Measurements from ENCODE around the gene PI16.

The PI16 gene

DNA sequence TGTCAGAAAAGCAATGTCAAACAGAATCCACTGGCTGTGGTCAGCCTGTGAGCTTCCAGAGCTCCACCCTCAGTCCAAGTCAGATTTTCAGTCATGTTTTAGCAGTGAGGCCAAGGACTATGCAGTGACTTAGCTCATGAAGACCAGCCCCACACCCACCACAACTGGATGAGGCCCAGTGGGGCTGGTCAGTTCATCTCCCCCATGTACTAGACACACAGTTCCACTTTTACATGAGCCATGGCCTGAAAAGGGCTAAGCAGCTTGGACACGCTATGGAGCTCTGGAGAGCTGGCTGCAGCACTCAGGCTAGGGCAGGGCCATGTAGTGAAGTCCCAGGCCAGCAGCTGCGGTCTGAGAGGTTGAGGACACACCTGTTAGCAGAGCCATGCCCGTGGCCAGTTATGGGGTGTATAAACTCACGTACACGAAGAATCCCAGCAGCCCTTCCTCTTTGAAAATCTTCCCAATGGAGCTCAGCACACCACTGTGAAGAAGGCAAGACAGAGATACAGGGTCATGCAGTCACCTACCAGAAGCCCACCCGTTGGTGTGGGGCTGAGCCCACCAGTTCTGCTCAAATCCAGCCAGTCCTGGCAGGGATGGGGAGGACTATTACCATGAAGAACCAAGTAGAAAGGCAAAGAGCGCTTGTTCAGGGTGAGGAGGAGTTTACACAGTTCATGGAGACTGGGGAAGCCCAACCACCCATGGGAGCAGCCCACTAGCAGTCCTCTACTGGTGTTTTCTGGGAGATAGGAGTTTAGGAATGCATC is 20.9 kb downstream of the PI16 start:
- no peak overlapping the region for H3K4me3 ChIP-seq (replicated peaks in 1 of 2; ENCODE audit: low read depth in 2 of 2, low read length in 2 of 2)
- TF ChIP-seq, protein P1, sequence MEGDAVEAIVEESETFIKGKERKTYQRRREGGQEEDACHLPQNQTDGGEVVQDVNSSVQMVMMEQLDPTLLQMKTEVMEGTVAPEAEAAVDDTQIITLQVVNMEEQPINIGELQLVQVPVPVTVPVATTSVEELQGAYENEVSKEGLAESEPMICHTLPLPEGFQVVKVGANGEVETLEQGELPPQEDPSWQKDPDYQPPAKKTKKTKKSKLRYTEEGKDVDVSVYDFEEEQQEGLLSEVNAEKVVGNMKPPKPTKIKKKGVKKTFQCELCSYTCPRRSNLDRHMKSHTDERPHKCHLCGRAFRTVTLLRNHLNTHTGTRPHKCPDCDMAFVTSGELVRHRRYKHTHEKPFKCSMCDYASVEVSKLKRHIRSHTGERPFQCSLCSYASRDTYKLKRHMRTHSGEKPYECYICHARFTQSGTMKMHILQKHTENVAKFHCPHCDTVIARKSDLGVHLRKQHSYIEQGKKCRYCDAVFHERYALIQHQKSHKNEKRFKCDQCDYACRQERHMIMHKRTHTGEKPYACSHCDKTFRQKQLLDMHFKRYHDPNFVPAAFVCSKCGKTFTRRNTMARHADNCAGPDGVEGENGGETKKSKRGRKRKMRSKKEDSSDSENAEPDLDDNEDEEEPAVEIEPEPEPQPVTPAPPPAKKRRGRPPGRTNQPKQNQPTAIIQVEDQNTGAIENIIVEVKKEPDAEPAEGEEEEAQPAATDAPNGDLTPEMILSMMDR (IDR thresholded peaks at IDR 0.05; ENCODE audit: low read depth, low read length), result no peak
- no peak for DNase-seq (ENCODE audit: low read depth in 2 of 2)

DNA sequence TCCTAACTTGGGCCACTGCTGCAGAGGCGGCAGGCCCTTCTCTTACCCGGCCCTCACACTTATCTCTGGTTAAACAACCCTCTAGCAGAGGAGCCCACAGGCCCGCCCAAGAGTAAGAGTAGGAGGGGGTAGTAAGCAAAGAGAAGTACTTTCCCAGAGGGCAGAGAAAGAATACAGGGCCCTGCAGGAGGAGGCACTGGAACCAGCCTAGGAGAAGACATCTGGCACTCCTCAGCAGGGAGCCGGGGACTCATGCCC is 21.4 kb downstream of the PI16 start:
- TF ChIP-seq, protein P1 (IDR thresholded peaks at IDR 0.05; ENCODE audit: low read depth, low read length), result no peak
- no peak overlapping the region for H3K4me3 ChIP-seq (replicated peaks in 1 of 2; ENCODE audit: low read depth in 2 of 2, low read length in 2 of 2)
- no peak for DNase-seq (ENCODE audit: low read depth in 2 of 2)

DNA sequence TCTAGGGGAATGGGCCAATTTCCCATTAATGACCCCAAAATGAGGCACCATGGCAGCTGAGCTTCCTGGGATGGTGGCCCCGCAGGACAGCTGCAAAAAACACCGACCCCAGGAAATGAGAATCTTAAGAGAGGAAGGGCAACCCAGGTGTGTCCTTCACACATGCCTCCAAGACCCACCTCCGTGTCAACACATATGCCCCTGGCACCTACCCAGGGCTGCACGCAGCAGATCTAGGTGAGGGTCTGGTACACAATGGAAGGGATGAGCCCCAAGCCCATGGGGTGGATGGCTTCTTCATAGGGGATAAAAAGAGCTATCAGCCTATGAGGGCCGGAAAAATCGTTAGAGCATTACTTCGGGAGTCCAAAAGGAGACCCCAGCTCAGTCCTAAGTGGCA is 22.0 kb downstream of the PI16 start:
- DNase-seq (ENCODE audit: low read depth in 2 of 2), result no peak
- TF ChIP-seq, protein P1 (IDR thresholded peaks at IDR 0.05; ENCODE audit: low read depth, low read length), result no peak
- H3K4me3 ChIP-seq (replicated peaks in 1 of 2; ENCODE audit: low read depth in 2 of 2, low read length in 2 of 2), result no peak overlapping the region

DNA sequence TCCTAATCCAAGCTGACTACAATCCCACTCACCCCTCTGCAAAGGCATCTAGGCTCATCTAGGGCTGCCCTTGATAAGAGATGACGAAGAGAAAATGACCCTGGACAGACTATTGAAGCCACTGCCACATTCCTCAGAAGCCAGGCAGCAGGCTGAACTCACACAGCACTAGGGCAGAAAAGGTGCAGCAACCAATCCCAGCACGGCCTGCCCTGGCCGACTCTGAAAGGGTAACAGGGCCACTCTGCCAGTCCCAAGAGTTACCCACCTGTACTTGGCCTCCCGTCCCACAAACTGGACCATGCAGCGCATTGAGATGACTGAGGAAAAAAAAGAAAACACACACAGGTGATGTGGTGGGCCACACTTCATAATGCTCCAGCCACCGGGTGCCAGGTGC is 22.4 kb downstream of the PI16 start:
- DNase-seq (ENCODE audit: low read depth in 2 of 2), result no peak
- H3K4me3 ChIP-seq (replicated peaks in 1 of 2; ENCODE audit: low read depth in 2 of 2, low read length in 2 of 2), result no peak overlapping the region
- TF ChIP-seq, protein P1 (IDR thresholded peaks at IDR 0.05; ENCODE audit: low read depth, low read length), result no peak

DNA sequence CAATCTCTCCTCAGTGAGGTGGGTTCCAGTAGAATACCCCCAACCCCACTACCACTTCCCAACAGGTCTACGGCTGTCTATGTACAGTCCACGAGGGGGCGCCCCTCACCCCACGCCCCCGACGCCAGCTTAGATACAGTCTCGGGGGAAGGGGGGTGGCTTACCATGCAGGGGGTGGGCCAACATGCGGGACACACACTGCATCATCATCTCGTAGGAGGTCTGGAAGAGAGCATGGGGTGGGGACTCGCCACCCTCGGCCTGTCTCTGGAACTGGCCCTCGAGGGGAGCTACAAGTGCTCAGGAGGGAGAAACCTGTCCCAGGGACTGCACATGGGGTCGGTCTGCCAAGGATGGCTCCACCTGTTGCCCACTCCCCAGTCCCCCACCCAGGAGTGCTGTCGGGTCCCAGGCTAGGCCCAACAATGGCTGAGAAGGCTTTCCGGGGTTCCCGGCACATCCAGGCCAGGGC is 23.0 kb downstream of the PI16 start:
- peak in 1 of 2 donors; percentile 25 for DNase-seq (ENCODE audit: low read depth in 2 of 2)
- TF ChIP-seq, protein P1 (IDR thresholded peaks at IDR 0.05; ENCODE audit: low read depth, low read length), result peak; percentile 53

DNA sequence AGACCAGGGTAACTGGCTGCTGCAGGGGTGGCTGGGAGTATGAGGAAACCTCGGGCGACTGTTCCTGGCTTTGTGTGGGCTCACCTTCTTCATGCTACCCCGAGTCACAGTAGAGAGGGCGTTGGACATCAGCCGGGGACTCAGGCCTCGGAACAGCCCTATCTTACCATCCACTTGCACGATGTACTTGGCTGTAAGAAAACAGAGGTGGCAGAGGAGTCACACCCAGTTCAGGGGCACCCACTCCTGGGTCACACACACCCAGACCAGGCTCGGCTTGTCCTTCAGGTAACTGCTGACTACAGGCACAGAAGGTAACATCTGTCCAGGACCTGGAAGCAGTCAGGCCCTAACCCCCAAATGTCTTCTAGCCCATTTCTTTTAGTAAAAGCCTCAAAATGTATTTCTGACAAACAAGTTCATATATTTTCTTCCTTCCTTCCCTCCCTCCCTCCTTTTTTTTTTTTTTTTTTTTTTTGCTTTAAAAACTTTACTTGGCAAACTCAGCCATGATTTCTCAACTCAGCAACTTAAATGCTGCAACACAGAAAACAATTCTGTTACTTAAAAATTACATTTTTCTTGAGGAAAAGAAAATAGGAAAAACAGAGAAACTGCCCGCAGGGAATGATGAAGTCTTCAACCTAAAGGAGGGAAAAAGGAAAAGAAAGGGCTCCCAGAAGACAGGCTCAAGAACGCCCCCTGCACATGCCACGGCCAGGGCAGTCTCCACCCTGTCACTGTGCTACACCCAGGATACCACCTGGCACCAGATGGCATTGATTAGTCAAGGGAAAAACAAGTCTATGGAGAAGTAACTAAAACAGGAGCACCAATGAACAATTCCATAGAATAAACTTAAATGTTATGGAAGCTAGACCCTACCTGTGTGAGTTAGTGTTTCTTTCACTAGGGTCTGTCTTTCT is 24.1 kb downstream of the PI16 start:
- TF ChIP-seq, protein P1 (IDR thresholded peaks at IDR 0.05; ENCODE audit: low read depth, low read length), result no peak
- DNase-seq (ENCODE audit: low read depth in 2 of 2), result no peak
- no peak overlapping the region for H3K4me3 ChIP-seq (replicated peaks in 1 of 2; ENCODE audit: low read depth in 2 of 2, low read length in 2 of 2)

More for the DNA sequence above, 23.0 kb downstream of the PI16 start:
- no peak overlapping the region for H3K4me3 ChIP-seq (replicated peaks in 1 of 2; ENCODE audit: low read depth in 2 of 2, low read length in 2 of 2)

All from cardiac fibroblast (primary cell).